GM12872 (cell line): ENCODE data around the gene HOTAIR.

ENCODE experiments used
- CTCF ChIP-seq: IDR thresholded peaks from 3 replicates; pipeline ENCODE4 v1.5.1; 2011; ENCODE audit warnings: low read depth, mild to moderate bottlenecking, low read length, moderate library complexity; ENCODE audit not compliant: insufficient read depth

Gene HOTAIR

GRCh38 chr12:53975064-53975471 is 314 bp upstream of the HOTAIR start:
- no peak for TF ChIP-seq CTCF

DNA sequence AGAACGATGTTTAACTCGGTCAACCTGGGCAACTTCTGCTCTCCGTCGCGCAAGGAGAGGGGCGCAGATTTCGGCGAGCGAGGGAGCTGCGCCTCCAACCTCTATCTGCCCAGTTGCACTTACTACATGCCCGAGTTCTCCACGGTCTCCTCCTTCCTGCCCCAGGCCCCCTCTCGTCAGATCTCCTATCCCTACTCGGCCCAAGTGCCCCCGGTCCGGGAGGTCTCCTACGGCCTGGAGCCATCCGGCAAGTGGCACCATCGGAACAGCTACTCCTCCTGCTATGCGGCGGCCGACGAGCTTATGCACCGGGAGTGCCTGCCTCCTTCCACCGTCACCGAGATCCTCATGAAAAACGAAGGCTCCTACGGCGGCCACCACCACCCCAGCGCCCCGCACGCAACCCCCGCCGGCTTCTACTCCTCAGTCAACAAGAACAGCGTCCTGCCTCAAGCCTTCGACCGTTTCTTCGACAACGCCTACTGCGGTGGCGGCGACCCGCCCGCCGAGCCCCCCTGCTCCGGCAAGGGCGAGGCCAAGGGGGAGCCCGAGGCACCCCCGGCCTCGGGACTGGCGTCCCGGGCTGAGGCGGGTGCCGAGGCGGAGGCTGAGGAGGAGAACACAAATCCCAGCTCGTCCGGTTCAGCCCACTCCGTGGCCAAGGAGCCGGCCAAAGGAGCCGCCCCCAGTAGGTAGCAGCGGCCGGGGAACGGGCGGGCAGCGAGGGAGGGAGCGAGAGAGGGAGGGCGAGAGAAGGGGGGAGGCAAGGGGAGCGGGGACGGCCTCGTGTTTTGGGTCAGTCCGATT is 1.3 kb downstream of the HOTAIR start:
- no peak for TF ChIP-seq CTCF

- TF ChIP-seq CTCF: no peak
Measured at GRCh38 chr12:53972722-53973235, 2.0 kb downstream of the HOTAIR start, which contains the start of gene HOXC11. HOXC11 (plus strand) TSS chr12:53973126; CDS start chr12:53973242, 116 bp downstream.

GRCh38 chr12:53972152-53972702 is 2.5 kb downstream of the HOTAIR start:
- no peak for TF ChIP-seq CTCF

DNA sequence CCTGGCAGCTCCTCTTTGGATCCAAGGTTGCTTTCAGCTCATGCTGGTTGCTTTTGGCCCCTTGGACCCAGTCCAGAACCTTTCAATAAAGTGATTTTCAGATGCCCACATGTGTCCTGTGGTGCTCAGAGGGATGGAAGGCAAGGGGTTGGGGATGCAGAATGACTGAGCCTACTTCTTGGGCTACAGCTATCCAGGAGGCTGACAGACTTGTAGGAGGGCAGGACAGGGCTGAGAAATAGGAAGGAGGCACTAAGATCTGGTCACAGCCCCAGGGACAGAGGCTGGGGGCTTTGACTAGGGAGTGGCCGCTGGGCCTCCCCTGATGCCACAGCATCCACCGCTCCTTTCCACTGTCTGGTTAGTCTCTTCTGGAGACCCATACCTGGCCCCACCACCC is 3.1 kb downstream of the HOTAIR start:
- TF ChIP-seq CTCF: no peak

DNA sequence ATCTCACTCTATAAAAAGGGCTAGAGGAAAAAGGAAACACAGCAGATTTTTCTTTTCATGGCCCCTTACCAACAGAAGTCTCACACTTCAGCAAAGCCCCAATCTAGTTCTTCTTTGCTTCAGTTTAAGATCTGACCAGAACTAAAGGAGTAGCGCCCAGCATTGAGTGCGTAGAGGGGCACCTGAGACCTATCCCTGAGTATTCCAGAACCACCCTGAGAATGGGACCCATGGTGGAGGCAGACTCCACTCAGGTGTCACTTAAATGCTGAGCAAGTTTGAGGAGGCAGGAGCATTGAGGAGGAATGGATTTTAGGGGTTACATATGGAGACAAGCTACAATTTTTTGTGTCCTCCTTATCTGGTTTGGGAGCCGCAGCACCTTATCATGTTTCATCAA is 3.6 kb downstream of the HOTAIR start:
- TF ChIP-seq CTCF: no peak

DNA sequence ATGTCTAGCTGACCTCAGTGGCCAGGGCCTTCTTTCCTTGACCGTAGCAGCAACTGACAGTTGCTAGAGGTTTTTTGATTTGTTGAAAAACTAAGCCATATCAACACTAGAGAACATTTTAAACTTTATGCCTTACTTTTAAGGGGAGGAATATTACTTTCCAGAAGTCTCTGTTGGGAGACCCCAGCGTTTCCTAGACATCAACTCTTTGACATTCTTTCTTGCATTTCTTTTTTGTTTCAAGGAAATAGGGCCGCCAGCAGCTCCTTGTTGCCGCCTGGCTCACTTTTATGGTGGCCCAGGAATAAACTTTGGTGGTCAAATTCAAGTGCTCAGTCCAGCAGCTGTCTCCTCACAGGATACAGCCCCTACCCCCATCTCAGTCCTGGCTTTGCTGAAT is 4.3 kb downstream of the HOTAIR start:
- TF ChIP-seq CTCF: no peak
